Skeletal muscle satellite cell (primary cell): Measurements from ENCODE around the gene APIP.

Source experiments
- H3K27me3 ChIP-seq: 2 replicates; pipeline ENCODE4 v1.7.0; 2013; ENCODE audit warnings: low read length; ENCODE audit not compliant: control insufficient read depth, insufficient read depth
- H3K36me3 ChIP-seq: 2 replicates; pipeline ENCODE4 v1.7.0; 2013; ENCODE audit warnings: mild to moderate bottlenecking, control low read depth, low read length; ENCODE audit not compliant: insufficient read depth
- H3K4me1 ChIP-seq: 2 replicates; pipeline ENCODE4 v1.7.0; 2013; ENCODE audit warnings: low read length; ENCODE audit not compliant: control insufficient read depth, insufficient read depth
- H3K4me2 ChIP-seq: 2 replicates; pipeline ENCODE4 v1.7.0; 2013; ENCODE audit warnings: mild to moderate bottlenecking, low read length
- H3K4me3 ChIP-seq: 2 replicates; pipeline ENCODE4 v1.7.0; 2013; ENCODE audit warnings: low read length
- H3K9ac ChIP-seq: 2 replicates; pipeline ENCODE4 v1.7.0; 2013; ENCODE audit warnings: mild to moderate bottlenecking, low read depth, low read length, moderate library complexity
- H3K9me3 ChIP-seq: replicated peaks from 2 replicates; pipeline ENCODE4 v1.7.0; 2013; ENCODE audit warnings: mild to moderate bottlenecking, control low read depth, low read length

The APIP gene

GRCh38 chr11:34855754-34856095, 60.5 kb downstream of the APIP start:
- Histone ChIP-seq H3K27me3 (peaks cover 60% of the 10 kb centered on the region), H3K36me3 (no peaks in the 10 kb centered on the region), H3K4me2 (no peak overlapping the region), H3K9ac (no peak overlapping the region), H3K9me3 (no peaks in the 10 kb centered on the region), H3K4me1 (no peaks in the 10 kb centered on the region), H3K4me3 (no peak overlapping the region)

DNA sequence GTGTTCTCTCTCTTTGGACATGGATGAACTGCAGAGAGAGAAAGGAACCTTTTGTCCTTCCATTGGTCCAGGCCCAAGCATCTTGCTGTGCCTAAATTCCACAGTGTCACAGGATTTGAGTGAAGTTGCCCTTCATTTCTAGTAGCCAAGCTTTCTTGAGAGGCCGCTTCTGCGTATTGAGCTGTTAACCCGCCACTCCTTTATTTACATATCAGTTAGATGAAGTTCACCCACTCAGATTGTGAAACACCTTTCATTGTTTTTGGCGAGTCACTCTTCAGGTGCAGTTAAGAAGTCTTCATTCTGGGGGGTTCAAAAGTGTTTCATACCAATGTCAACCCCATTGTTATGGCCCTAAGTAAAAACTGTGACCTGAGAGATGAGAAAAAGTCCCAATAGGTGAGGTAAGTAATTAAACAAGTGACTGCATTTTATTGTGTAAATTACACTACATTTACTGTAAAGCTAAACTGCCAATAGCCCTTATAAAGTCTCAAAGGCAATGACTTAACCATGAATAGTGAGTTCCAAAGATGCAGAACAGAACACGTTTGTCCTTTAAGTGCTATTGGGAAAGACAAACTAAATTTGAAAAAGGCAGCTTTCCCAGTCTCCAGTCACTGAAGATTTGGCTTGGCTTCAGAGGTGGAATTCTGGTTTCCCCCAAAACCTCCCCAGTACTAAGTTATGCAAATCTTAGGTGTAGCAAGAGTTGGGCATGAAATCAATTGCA, 61.0 kb downstream of the APIP start:
- no peaks in the 10 kb centered on the region for H3K9me3 ChIP-seq
- H3K36me3 ChIP-seq: no peaks in the 10 kb centered on the region
- H3K4me3 ChIP-seq: no peak overlapping the region
- no peak overlapping the region for H3K4me2 ChIP-seq
- peaks cover 60% of the 10 kb centered on the region for H3K27me3 ChIP-seq
- H3K9ac ChIP-seq: no peak overlapping the region
- H3K4me1 ChIP-seq: no peaks in the 10 kb centered on the region

GRCh38 chr11:34851916-34852315, 64.3 kb downstream of the APIP start:
- no peak overlapping the region for H3K9ac ChIP-seq
- no peak overlapping the region for H3K4me3 ChIP-seq
- H3K36me3 ChIP-seq: no peaks in the 10 kb centered on the region
- no peaks in the 10 kb centered on the region for H3K4me1 ChIP-seq
- no peaks in the 10 kb centered on the region for H3K9me3 ChIP-seq
- no peak overlapping the region for H3K4me2 ChIP-seq
- H3K27me3 ChIP-seq: peaks cover 73% of the 10 kb centered on the region

DNA sequence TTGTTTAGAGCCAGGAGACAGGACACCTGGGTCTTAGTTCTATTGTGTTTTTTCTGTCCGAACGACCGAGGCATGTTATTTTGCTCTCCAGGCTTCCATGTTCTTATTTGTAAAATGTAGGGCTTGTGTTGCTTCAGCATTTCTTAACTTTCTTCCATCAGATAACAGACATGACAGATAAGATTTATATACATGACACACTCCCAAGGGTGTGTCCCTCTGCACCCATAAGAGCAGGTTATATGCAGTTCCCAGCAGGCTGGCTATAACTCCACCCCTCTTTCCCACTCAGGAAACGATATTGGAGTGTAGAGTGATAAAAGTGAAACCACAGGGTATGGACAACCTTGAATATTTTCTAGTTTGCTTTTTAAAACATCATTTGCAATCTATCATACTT, 65.8 kb downstream of the APIP start:
- Histone ChIP-seq H3K4me2 (no peak overlapping the region), H3K4me3 (no peak overlapping the region), H3K4me1 (no peaks in the 10 kb centered on the region), H3K9ac (no peak overlapping the region), H3K9me3 (no peaks in the 10 kb centered on the region), H3K36me3 (no peaks in the 10 kb centered on the region), H3K27me3 (peaks cover 88% of the 10 kb centered on the region)

DNA sequence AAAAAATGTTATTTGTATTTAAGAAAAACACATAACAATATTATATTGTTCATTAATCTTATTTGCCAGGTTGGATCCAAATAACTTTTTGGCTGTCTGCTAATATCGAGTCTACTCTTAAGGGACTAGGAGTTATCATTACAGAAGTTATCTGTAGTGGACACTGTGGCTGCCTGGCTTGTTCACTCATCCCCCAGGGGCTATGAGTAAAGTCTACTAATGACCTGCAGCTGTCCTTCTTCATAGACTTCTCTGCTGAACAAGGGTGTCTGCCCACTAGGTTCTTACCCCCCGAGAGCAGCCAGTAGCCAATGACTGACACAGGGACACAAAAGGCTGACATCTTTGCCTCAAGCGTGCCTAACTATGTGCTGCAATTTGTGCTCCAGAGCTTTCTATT, 69.7 kb downstream of the APIP start:
- no peaks in the 10 kb centered on the region for H3K4me1 ChIP-seq
- no peak overlapping the region for H3K4me3 ChIP-seq
- no peaks in the 10 kb centered on the region for H3K9me3 ChIP-seq
- H3K4me2 ChIP-seq: no peak overlapping the region
- H3K36me3 ChIP-seq: no peaks in the 10 kb centered on the region
- no peak overlapping the region for H3K9ac ChIP-seq
- peaks cover 77% of the 10 kb centered on the region for H3K27me3 ChIP-seq

DNA sequence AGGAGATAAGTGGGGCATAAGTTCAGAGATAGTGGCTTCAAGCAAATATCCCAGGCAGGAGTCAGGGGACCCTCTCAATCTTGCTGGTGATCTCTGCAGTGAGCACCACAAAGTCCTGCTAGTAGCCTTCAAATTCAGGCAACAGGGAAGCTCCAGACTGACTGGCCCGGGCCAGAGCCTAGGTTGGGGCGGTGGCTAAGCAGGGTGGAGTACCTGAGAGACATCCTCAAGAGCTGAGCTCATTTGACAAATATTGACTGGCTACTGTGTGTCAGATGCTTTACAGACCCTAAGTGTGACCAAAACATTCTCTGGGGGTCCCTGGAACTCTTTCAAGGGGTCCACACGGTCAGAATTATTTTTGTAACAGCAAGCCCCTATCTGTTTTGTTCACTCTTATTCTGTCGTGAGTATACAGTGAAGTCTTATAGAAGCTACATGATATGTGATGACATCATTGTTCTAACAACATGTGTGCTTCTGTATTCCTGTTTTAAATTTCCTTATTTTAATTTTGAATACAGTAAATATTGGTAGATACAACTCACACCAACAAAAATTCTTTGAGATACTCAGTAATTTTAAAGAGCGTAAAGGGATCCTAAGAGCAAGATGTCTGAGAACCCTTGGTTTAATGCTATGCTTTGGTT, 71.6 kb downstream of the APIP start:
- H3K4me1 ChIP-seq: no peaks in the 10 kb centered on the region
- no peak overlapping the region for H3K4me2 ChIP-seq
- H3K36me3 ChIP-seq: no peaks in the 10 kb centered on the region
- H3K9ac ChIP-seq: no peak overlapping the region
- H3K4me3 ChIP-seq: no peak overlapping the region
- no peaks in the 10 kb centered on the region for H3K9me3 ChIP-seq
- peaks cover 70% of the 10 kb centered on the region for H3K27me3 ChIP-seq

GRCh38 chr11:34843271-34843670, 72.9 kb downstream of the APIP start:
- H3K4me2 ChIP-seq: no peak overlapping the region
- no peak overlapping the region for H3K9ac ChIP-seq
- H3K27me3 ChIP-seq: peaks cover 71% of the 10 kb centered on the region
- no peaks in the 10 kb centered on the region for H3K36me3 ChIP-seq
- no peaks in the 10 kb centered on the region for H3K9me3 ChIP-seq
- H3K4me3 ChIP-seq: no peak overlapping the region
- no peaks in the 10 kb centered on the region for H3K4me1 ChIP-seq

GRCh38 chr11:34840736-34841386, 75.3 kb downstream of the APIP start:
- Histone ChIP-seq H3K27me3 (peaks cover 71% of the 10 kb centered on the region), H3K4me3 (no peak overlapping the region), H3K9ac (no peak overlapping the region), H3K4me1 (no peaks in the 10 kb centered on the region), H3K9me3 (no peaks in the 10 kb centered on the region), H3K4me2 (no peak overlapping the region), H3K36me3 (no peaks in the 10 kb centered on the region)

GRCh38 chr11:34839969-34840368, 76.2 kb downstream of the APIP start:
- Histone ChIP-seq H3K4me2 (no peak overlapping the region), H3K36me3 (no peaks in the 10 kb centered on the region), H3K9me3 (no peaks in the 10 kb centered on the region), H3K4me1 (no peaks in the 10 kb centered on the region), H3K9ac (no peak overlapping the region), H3K4me3 (no peak overlapping the region), H3K27me3 (peaks cover 63% of the 10 kb centered on the region)

DNA sequence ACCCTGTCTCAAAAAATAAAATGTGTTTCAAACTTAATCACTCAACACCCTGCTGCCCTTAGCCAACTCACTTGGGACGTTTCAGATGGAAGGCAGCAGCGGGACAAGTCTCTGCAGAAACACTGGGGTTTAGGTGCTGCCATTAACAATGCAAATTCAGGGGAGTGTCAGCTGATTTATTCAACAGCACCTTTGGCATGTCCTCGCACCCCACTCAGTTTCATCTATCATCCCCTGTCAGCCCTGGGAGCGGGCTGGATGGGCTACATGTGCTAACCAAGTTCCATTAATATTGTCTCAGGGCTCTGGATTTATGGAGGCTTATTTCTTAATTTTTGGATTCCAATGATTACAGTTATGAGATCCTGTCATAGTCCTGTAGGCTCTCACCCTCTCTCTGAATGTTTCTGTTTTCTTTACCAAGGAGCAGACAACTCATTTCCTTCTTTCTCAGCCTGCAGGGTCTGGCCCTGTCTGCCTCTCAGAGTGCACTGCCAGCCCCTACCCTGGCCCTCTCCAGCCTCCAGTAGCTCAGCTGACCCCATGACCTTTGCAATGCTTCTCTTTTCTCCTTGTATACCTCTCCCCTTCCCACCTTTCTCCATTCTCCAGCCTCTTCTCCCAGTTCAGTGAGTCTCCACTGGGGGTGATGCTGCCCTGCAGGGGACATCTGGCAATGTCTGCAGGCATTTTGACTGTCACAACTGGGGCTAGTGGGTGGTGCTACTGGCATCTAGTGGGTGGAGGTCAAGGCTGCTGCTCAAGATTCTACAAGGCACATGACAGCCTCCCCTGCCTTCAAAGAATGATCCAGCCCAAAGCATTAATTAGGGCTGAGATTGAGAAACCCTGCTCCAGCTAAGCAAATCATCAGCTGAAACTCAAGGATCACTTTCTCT, 79.0 kb downstream of the APIP start:
- no peak overlapping the region for H3K4me2 ChIP-seq
- no peaks in the 10 kb centered on the region for H3K4me1 ChIP-seq
- H3K9me3 ChIP-seq: no peaks in the 10 kb centered on the region
- H3K9ac ChIP-seq: no peak overlapping the region
- no peak overlapping the region for H3K4me3 ChIP-seq
- H3K36me3 ChIP-seq: no peaks in the 10 kb centered on the region
- H3K27me3 ChIP-seq: peaks cover 56% of the 10 kb centered on the region

DNA sequence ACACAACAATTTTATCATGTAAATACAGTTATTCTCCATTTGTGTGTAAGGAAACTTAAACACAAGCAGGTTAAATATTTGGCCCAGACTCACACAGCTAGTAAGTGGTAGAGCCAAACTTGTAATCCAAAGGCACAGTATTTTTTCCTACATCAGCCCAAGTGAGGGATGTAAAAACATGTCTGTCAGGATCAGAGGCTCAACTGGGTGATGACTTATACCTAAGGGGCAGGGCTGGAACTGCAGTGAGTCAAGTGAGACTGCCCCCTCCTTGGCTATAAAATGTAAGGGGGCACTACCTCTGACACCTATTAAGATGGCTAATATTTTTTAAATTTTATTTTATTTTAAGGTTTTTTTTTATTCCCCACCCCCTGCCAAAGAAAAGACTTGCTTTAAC, 82.6 kb downstream of the APIP start:
- Histone ChIP-seq H3K4me1 (no peaks in the 10 kb centered on the region), H3K36me3 (no peaks in the 10 kb centered on the region), H3K4me2 (no peak overlapping the region), H3K9ac (no peak overlapping the region), H3K9me3 (no peaks in the 10 kb centered on the region), H3K4me3 (no peak overlapping the region), H3K27me3 (peaks cover 35% of the 10 kb centered on the region)
